HepG2 (cell line): ENCODE measurements around the gene ERBB4. TPM values are rescaled to one million over a fixed set of nuclear protein-coding genes. Genes with fewer than 3 reads are reported as not detected.

Experiments used
- ATAC-seq: fragments of 200-7000 bp; cut with Tn5 transposase; 3 replicates; pipeline ENCODE4 v1.9.1; 2020; ENCODE audit warnings: mild to moderate bottlenecking, moderate library complexity
- BruUV-seq: library from RNA; stranded (reverse); fragments of 400-500 nt; replicated peaks from 2 replicates; lab custom pipeline; 2021; lab: Mats Ljungman, UMichigan
- CTCF ChIA-PET: fragments of 300-600 bp; formaldehyde crosslinking; extraction: SDS; loops from one replicate; lab custom pipeline; 2021; ENCODE audit warnings: low total read pairs, inconsistent platforms, low intra/inter-chr PET ratio; lab: Yijun Ruan, JAX
- POLR2A ChIA-PET: fragments of 350-600 bp; sonication (Branson Sonifier 250); formaldehyde crosslinking; loops from one replicate; lab custom pipeline; 2020; ENCODE audit warnings: antibody characterized with exemption, inconsistent platforms; lab: Yijun Ruan, JAX
- DNase-seq: peaks from one replicate; pipeline ENCODE4 v3.0.0-alpha.2; 2015; ENCODE audit warnings: low spot score
- FAIRE-seq: peaks from 3 replicates; lab custom pipeline; 2011; peaks lifted over from hg19 to GRCh38; lab: Jason Lieb, UNC
- H2AFZ ChIP-seq: one replicate; pipeline ENCODE4 v1.6.1; 2011; ENCODE audit warnings: low read length, inconsistent platforms
- H3K27ac ChIP-seq: fragments of 300-600 bp; 3 replicates; pipeline ENCODE4 v1.8.0; 2011; ENCODE audit warnings: mixed run types, mild to moderate bottlenecking, mixed read lengths, low read length, inconsistent platforms; ENCODE audit not compliant: insufficient read depth; ENCODE audit errors: extremely low read length
- H3K27me3 ChIP-seq, 2 experiments: fragments of 200-600 bp in 1 of 2; 2 replicates in 1 of 2; 3 replicates in 1 of 2; pipeline versions ENCODE4 v1.6.0 to v1.8.0; 2011; ENCODE audit warnings: low read length in 2 of 2, mild to moderate bottlenecking in 2 of 2, moderate library complexity in 2 of 2, inconsistent platforms in 1 of 2; ENCODE audit not compliant: insufficient read depth in 2 of 2, control insufficient read depth in 1 of 2
- H3K36me3 ChIP-seq, 2 experiments: fragments of 200-600 bp in 1 of 2; replicated peaks in 1 of 2; 2 replicates in 1 of 2; 3 replicates in 1 of 2; pipeline versions ENCODE4 v1.5.1 to v1.8.0; 2011; ENCODE audit warnings: low read length in 2 of 2, inconsistent platforms in 1 of 2; ENCODE audit not compliant: insufficient read depth in 2 of 2, control insufficient read depth in 1 of 2
- H3K4me1 ChIP-seq: 2 replicates; pipeline ENCODE4 v1.5.1; 2012; ENCODE audit warnings: low read length, inconsistent platforms; ENCODE audit not compliant: insufficient read depth
- H3K4me2 ChIP-seq: 2 replicates; pipeline ENCODE4 v1.6.0; 2011; ENCODE audit warnings: low read depth, low read length, inconsistent platforms
- H3K4me3 ChIP-seq, 3 experiments: fragments of 200-600 bp in 1 of 3; sonication (generic), shearing (Covaris generic) in 1 of 3; replicated peaks in 1 of 3; 2 replicates each; pipeline ENCODE4 v1.5.1; 2011 to 2016; ENCODE audit warnings: low read length in 3 of 3, inconsistent platforms in 2 of 3, low read depth in 2 of 3, mild to moderate bottlenecking in 2 of 3, control low read depth in 1 of 3, mixed read lengths in 1 of 3; ENCODE audit not compliant: insufficient read depth in 1 of 3
- H3K79me2 ChIP-seq: one replicate; pipeline ENCODE4 v1.6.1; 2011; ENCODE audit warnings: low read length, inconsistent platforms; ENCODE audit not compliant: insufficient read depth
- H3K9ac ChIP-seq: 2 replicates; pipeline ENCODE4 v1.6.0; 2011; ENCODE audit warnings: mild to moderate bottlenecking, low read depth, low read length, inconsistent platforms; ENCODE audit not compliant: insufficient read depth
- H3K9me3 ChIP-seq: 2 replicates; pipeline ENCODE4 v1.5.1; 2012; ENCODE audit warnings: mild to moderate bottlenecking, low read length
- H4K20me1 ChIP-seq: 2 replicates; pipeline ENCODE4 v1.6.0; 2011; ENCODE audit warnings: inconsistent platforms, mild to moderate bottlenecking, low read length, moderate library complexity; ENCODE audit not compliant: insufficient read depth
- AKAP8 ChIP-seq: sonication (generic); formaldehyde crosslinking; IDR thresholded peaks from 2 replicates; pipeline ENCODE4 v1.5.1; 2020; ENCODE audit warnings: mild to moderate bottlenecking, missing genetic modification reagents
- MAFF ChIP-seq: IDR thresholded peaks from 2 replicates; pipeline ENCODE4 v1.6.1; 2011; ENCODE audit warnings: low read depth, low read length, improper control_type of control experiment
- MAFK ChIP-seq, 2 experiments: IDR thresholded peaks in 1 of 2; conservative IDR thresholded peaks in 1 of 2; 2 replicates each; pipeline ENCODE4 v1.6.1; 2011; ENCODE audit warnings: improper control_type of control experiment in 2 of 2, low read length in 2 of 2
- PITX1 ChIP-seq: sonication (generic); formaldehyde crosslinking; IDR thresholded peaks from 2 replicates; pipeline ENCODE4 v1.5.1; 2020; ENCODE audit warnings: mild to moderate bottlenecking, missing genetic modification reagents
- ZNF253 ChIP-seq: sonication (generic); formaldehyde crosslinking; IDR thresholded peaks from 2 replicates; pipeline ENCODE4 v1.8.0; 2022; ENCODE audit warnings: mild to moderate bottlenecking, missing genetic modification reagents, borderline replicate concordance
- ZNF607 ChIP-seq: sonication (generic); formaldehyde crosslinking; IDR thresholded peaks from 2 replicates; pipeline ENCODE4 v1.5.1; 2020; ENCODE audit warnings: missing genetic modification reagents, mild to moderate bottlenecking, borderline replicate concordance
- WGBS: methylation state at CpG from one replicate; pipeline ENCODE4 v1.1.6; 2017; ENCODE audit warnings: low lambda C conversion rate; 5-methylcytosine and 5-hydroxymethylcytosine counted together
- in situ Hi-C: cut with HindIII; loops from 2 replicates; pipeline ENCODE4 v1.10.0; 2017; ENCODE audit warnings: low pct_unique_long_range_greater_than_20kb; ENCODE audit not compliant: extremely low pct_ligation_motif_present
- intact Hi-C: fragments of 100-400 bp; cut with micrococcal nuclease; formaldehyde crosslinking; loops from one replicate; pipeline ENCODE4 v1.10.0; 2022; ENCODE audit not compliant: unreplicated experiment
- polyA plus RNA-seq, 8 experiments: library from polyadenylated mRNA; depleted of rRNA in 3 of 8; stranded (reverse) in 7 of 8; unstranded in 1 of 8; fragments of >200 nt; fragmentation: Illumina TruSeq in 4 of 8; extraction: Trizol in 4 of 8; gene quantifications; 2 replicates each; pipeline versions ENCODE4 v1.2.1 to v1.2.3, GENCODE V29; 2011 to 2016; ENCODE audit warnings: low read depth in 4 of 8, missing spikeins in 1 of 8, mixed read lengths in 1 of 8; ENCODE audit not compliant: insufficient read depth in 1 of 8
- total RNA-seq, 5 experiments: library from RNA; depleted of rRNA; stranded (reverse); fragments of >200 nt; fragmentation: Illumina TruSeq; extraction: Trizol; gene quantifications; 2 replicates each; pipeline ENCODE4 v1.2.3, GENCODE V29; 2016; ENCODE audit warnings: low read depth in 1 of 5
- TF ChIP-seq, protein P1 (sequence below): sonication (generic); IDR thresholded peaks from 2 replicates; pipeline ENCODE4 v1.6.1; 2016; ENCODE audit warnings: low read depth, borderline replicate concordance
- TF ChIP-seq, protein P2 (sequence below): sonication (generic); formaldehyde crosslinking; IDR thresholded peaks from 2 replicates; pipeline ENCODE4 v1.8.0; 2022; ENCODE audit warnings: mild to moderate bottlenecking, missing genetic modification reagents, moderate library complexity
- TF ChIP-seq, protein P3 (sequence below): sonication (generic); formaldehyde crosslinking; IDR thresholded peaks from 2 replicates; pipeline ENCODE4 v1.5.1; 2020; ENCODE audit warnings: missing genetic modification reagents, mild to moderate bottlenecking, borderline replicate concordance

The ERBB4 gene
- total and polyA plus RNA-seq, 2 of the 13 experiments (the other 11 are each of a cell fraction or from before 2014, with no cell fraction given): not detected

DNA sequence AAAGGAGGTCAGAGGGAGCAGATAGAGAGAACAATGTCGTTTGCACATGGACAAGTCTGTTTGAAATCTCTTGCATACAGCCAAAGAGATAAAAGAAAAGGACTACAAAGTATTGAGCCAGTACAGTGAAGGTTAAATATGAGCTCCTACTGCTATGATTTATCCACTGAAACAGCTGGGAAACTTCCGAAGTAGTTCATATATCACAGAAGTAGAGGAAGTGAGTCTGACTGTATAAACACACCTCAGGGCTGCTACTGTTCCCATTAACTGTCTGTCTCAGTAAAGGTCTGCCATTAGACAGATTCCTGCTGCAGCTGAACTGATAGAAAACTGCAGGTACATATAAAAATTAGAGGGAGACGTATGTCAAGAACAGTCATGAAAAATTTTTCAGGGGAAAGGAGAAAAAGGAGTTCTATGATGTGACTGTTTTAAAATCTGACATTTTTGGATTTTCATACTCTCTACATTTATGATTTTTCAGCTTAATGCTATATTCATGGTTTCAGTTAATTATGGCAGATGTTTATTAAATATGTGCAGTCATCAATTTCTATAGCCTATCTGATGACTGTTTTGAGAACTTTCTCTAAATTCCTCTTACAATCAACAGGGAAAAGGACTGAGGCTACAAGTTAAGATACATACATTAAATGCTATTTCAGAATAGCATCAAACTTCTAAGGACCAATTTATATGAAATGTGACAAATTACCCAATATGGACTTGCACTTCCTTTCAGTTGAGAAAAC, 364.7 kb downstream of the ERBB4 start:
- intact Hi-C loops (no loop called here), in situ Hi-C loops (no loop called here)
- Histone ChIP-seq H3K79me2 (no peaks in the 10 kb centered on the region), H3K4me2 (no peak overlapping the region), H4K20me1 (no peaks in the 10 kb centered on the region), H3K27me3 (no peaks in the 10 kb centered on the region), H3K4me3 (no peak overlapping the region), H3K4me1 (no peaks in the 10 kb centered on the region), H3K9me3 (peaks cover 18% of the 10 kb centered on the region), H3K36me3 (no peaks in the 10 kb centered on the region), H2AFZ (no peak overlapping the region), H3K27ac (no peak overlapping the region), H3K9ac (no peak overlapping the region)
- under 1% methylated on average over 3 of the region's 3 CpGs for WGBS
- no peak for FAIRE-seq
- TF ChIP-seq, protein P1, sequence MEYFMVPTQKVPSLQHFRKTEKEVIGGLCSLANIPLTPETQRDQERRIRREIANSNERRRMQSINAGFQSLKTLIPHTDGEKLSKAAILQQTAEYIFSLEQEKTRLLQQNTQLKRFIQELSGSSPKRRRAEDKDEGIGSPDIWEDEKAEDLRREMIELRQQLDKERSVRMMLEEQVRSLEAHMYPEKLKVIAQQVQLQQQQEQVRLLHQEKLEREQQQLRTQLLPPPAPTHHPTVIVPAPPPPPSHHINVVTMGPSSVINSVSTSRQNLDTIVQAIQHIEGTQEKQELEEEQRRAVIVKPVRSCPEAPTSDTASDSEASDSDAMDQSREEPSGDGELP: no peak
- peak; percentile 79 for TF ChIP-seq MAFF
- peak; percentile 77 to 84 for TF ChIP-seq MAFK (conservative IDR thresholded peaks at IDR 0.05 in 1 of 2, IDR thresholded peaks at IDR 0.05 in 1 of 2; ENCODE audit: low read length in 2 of 2)
- no peak for DNase-seq
- POLR2A ChIA-PET: no interaction called here
- no peak for ATAC-seq
- no TSS peak for BruUV-seq
- CTCF ChIA-PET: no interaction called here

DNA sequence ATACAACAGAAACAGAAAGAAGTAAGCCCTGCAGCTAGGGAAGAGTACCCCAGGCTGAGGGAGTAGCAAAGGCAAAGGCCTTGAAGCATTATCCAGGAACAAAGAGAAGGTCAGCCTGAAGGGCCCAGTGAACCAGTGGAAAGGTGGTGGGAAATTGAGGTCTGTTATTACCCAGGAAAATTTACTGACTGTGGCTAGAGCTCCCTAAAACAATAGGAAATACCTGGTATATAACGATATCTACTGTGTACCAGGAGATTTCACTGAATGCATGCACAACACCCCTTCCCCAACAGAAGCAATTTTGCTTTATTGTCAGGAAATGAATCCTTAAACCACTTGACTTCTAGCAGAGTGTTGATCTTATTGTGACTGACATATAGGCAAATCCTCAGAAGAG, 365.3 kb downstream of the ERBB4 start:
- 0% methylated on average over 1 of the region's 1 CpG for WGBS
- Histone ChIP-seq H3K36me3 (no peaks in the 10 kb centered on the region), H3K9me3 (peaks cover 18% of the 10 kb centered on the region), H3K4me3 (no peak overlapping the region), H2AFZ (no peak overlapping the region), H3K79me2 (no peaks in the 10 kb centered on the region), H4K20me1 (no peaks in the 10 kb centered on the region), H3K9ac (no peak overlapping the region), H3K4me2 (no peak overlapping the region), H3K27me3 (no peaks in the 10 kb centered on the region), H3K4me1 (no peaks in the 10 kb centered on the region), H3K27ac (no peak overlapping the region)
- no peak for DNase-seq
- CTCF ChIA-PET: no interaction called here
- in situ Hi-C loops: no loop called here
- ATAC-seq: no peak
- no TSS peak for BruUV-seq
- TF ChIP-seq AKAP8 (CRISPR knock-in tag): no peak
- TF ChIP-seq, protein P2, sequence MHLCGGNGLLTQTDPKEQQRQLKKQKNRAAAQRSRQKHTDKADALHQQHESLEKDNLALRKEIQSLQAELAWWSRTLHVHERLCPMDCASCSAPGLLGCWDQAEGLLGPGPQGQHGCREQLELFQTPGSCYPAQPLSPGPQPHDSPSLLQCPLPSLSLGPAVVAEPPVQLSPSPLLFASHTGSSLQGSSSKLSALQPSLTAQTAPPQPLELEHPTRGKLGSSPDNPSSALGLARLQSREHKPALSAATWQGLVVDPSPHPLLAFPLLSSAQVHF (CRISPR knock-in tag): no peak
- TF ChIP-seq, protein P3, sequence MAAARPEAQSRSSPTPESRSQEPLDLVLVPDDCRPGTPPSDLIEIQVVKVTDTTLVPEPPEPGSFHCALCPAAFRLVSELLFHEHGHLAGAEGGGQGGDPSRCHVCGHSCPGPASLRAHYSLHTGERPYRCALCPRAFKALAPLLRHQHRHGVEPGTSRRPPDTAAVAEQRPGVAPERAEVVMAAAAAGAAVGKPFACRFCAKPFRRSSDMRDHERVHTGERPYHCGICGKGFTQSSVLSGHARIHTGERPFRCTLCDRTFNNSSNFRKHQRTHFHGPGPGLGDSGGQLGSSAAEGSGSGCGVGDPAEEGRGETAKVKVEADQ (CRISPR knock-in tag): no peak
- no peak for TF ChIP-seq ZNF253 (CRISPR knock-in tag)
- TF ChIP-seq ZNF607 (CRISPR knock-in tag): no peak
- no peak for TF ChIP-seq PITX1
- POLR2A ChIA-PET: no interaction called here
- intact Hi-C loops: no loop called here
- FAIRE-seq: no peak
